ENCODE data around the gene NFKB1. TPM values are rescaled to one million over a fixed set of nuclear protein-coding genes. Genes with fewer than 3 reads are reported as not detected.

NFKB1 gene
- polyA plus RNA-seq, 2 of the 4 experiments (the other 2 are of a cell fraction): 15.2 to 18.3 TPM

GRCh38 chr4:102472441-102473013, 28.6 kb upstream of the NFKB1 start (continued):
- TF ChIP-seq HMGXB4 (CRISPR knock-in tag; IDR thresholded peaks at IDR 0.05; ENCODE audit: borderline replicate concordance): no peak
- no peak for TF ChIP-seq HDAC2 (IDR thresholded peaks at IDR 0.05)

GRCh38 chr4:102473476-102473875, 27.7 kb upstream of the NFKB1 start:
- Histone ChIP-seq H3K9me3 (0 out of 3 replicates have a peak, but pooled peaks cover 5% of the 10 kb centered on the region), H3K27ac (no peak overlapping the region), H3K4me2 (no peak overlapping the region), H3K4me3 (no peak overlapping the region), H3K4me1 (no peaks in the 10 kb centered on the region)
- CTCF ChIA-PET: no interaction called here
- TF ChIP-seq HDAC2 (IDR thresholded peaks at IDR 0.05): no peak
- TF ChIP-seq SREBF2 (IDR thresholded peaks at IDR 0.05): no peak
- DNase-seq (ENCODE audit: low read depth in 1 of 2, low spot score in 1 of 2) (no peak), ATAC-seq (no peak), FAIRE-seq (no peak)
- WGBS (ENCODE audit: missing lambda C conversion rate): 0% methylated on average over 1 of the region's 1 CpG
- POLR2A ChIA-PET: no interaction called here

GRCh38 chr4:102474736-102475504, 26.2 kb upstream of the NFKB1 start:
- Histone ChIP-seq H3K4me3 (no peak overlapping the region), H3K9me3 (0 out of 3 replicates have a peak, but pooled peaks cover 5% of the 10 kb centered on the region), H3K4me2 (no peak overlapping the region), H3K27ac (no peak overlapping the region), H3K4me1 (no peaks in the 10 kb centered on the region)
- ChIA-PET CTCF (interaction anchor here (1.0 kb wide), 1 partner anchor 9 kb away, joined by 3 read pairs; no protein-coding TSS in a partner anchor), POLR2A (no interaction called here)
- TF ChIP-seq HDAC2 (IDR thresholded peaks at IDR 0.05): no peak
- TF ChIP-seq CHD4 (IDR thresholded peaks at IDR 0.05; ENCODE audit: borderline replicate concordance): no peak
- no peak for TF ChIP-seq ZFP36 (IDR thresholded peaks at IDR 0.05; ENCODE audit: borderline replicate concordance, partially characterized antibody)
- TF ChIP-seq HEYL (CRISPR knock-in tag; IDR thresholded peaks at IDR 0.05): no peak
- no peak for TF ChIP-seq RFX5 (IDR thresholded peaks at IDR 0.05)
- no peak for TF ChIP-seq GATA3 (IDR thresholded peaks at IDR 0.05; ENCODE audit: borderline replicate concordance)
- TF ChIP-seq KDM1A (IDR thresholded peaks at IDR 0.05; ENCODE audit: low read depth): no peak
- TF ChIP-seq, protein P1, sequence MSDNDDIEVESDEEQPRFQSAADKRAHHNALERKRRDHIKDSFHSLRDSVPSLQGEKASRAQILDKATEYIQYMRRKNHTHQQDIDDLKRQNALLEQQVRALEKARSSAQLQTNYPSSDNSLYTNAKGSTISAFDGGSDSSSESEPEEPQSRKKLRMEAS (IDR thresholded peaks at IDR 0.05): no peak
- TF ChIP-seq JUN (IDR thresholded peaks at IDR 0.05): no peak
- FAIRE-seq (no peak), DNase-seq (ENCODE audit: low read depth in 1 of 2, low spot score in 1 of 2) (no peak), ATAC-seq (no peak)
- 63% methylated on average over 4 of the region's 5 CpGs for WGBS (ENCODE audit: missing lambda C conversion rate)

- Histone ChIP-seq H3K9me3 (0 out of 3 replicates have a peak, but pooled peaks cover 5% of the 10 kb centered on the region), H3K27ac (no peak overlapping the region), H3K4me2 (no peak overlapping the region), H3K4me3 (no peak overlapping the region), H3K4me1 (no peaks in the 10 kb centered on the region)
- ChIA-PET POLR2A (no interaction called here), CTCF (no interaction called here)
- 24% methylated on average over 3 of the region's 3 CpGs for WGBS (ENCODE audit: missing lambda C conversion rate)
- FAIRE-seq (no peak), DNase-seq (ENCODE audit: low read depth in 1 of 2, low spot score in 1 of 2) (no peak), ATAC-seq (no peak)
- TF ChIP-seq, protein P1 (IDR thresholded peaks at IDR 0.05): no peak
- TF ChIP-seq ESRRA (IDR thresholded peaks at IDR 0.05; ENCODE audit: borderline replicate concordance, low read length) (no peak), RFX5 (IDR thresholded peaks at IDR 0.05) (no peak), POLR2A (IDR thresholded peaks at IDR 0.05; ENCODE audit: low read length) (no peak), ZNF302 (CRISPR knock-in tag; IDR thresholded peaks at IDR 0.05) (no peak), HEYL (CRISPR knock-in tag; IDR thresholded peaks at IDR 0.05) (no peak), MAFK (IDR thresholded peaks at IDR 0.05; ENCODE audit: partially characterized antibody) (no peak)
- TF ChIP-seq, protein P2, sequence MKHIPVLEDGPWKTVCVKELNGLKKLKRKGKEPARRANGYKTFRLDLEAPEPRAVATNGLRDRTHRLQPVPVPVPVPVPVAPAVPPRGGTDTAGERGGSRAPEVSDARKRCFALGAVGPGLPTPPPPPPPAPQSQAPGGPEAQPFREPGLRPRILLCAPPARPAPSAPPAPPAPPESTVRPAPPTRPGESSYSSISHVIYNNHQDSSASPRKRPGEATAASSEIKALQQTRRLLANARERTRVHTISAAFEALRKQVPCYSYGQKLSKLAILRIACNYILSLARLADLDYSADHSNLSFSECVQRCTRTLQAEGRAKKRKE (CRISPR knock-in tag; IDR thresholded peaks at IDR 0.05; ENCODE audit: low read depth): no peak
- TF ChIP-seq, protein P3, sequence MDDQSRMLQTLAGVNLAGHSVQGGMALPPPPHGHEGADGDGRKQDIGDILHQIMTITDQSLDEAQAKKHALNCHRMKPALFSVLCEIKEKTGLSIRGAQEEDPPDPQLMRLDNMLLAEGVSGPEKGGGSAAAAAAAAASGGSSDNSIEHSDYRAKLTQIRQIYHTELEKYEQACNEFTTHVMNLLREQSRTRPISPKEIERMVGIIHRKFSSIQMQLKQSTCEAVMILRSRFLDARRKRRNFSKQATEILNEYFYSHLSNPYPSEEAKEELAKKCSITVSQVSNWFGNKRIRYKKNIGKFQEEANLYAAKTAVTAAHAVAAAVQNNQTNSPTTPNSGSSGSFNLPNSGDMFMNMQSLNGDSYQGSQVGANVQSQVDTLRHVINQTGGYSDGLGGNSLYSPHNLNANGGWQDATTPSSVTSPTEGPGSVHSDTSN (IDR thresholded peaks at IDR 0.05): no peak
Measured at GRCh38 chr4:102477657-102478056, 23.5 kb upstream of the NFKB1 start.

Measured in A549 (cell line).